Heart left ventricle (tissue), 16 donors: ENCODE results near the gene RUNX1. TPM values are rescaled to one million over a fixed set of nuclear protein-coding genes. Genes with fewer than 3 reads are reported as not detected.

Experiments used
- ATAC-seq, 4 donors: fragments of 200-7000 bp; cut with Tn5 transposase; one replicate each; pipeline ENCODE4 v1.9.1; 2020 to 2022; ENCODE audit warnings: moderate library complexity in 4 of 4, mild to moderate bottlenecking in 3 of 4, moderate number of reproducible peaks in 1 of 4
- DNase-seq, 5 donors: peaks; one replicate each; pipeline ENCODE4 v3.0.0-alpha.2; 2020
- H3K27ac ChIP-seq, 12 donors: fragments of 200-600 bp; sonication (generic) in 4 of 12; one replicate each; pipeline versions ENCODE4 v1.5.0 to v1.8.0; 2016 to 2022; ENCODE audit warnings: mild to moderate bottlenecking in 2 of 12
- H3K27me3 ChIP-seq, 9 donors: fragments of 200-600 bp; sonication (generic) in 2 of 9; one replicate each; pipeline versions ENCODE4 v1.5.1 to v1.8.0; 2016 to 2022; ENCODE audit warnings: mild to moderate bottlenecking in 3 of 9
- H3K36me3 ChIP-seq, 9 donors: fragments of 200-600 bp; sonication (generic) in 2 of 9; one replicate each; pipeline versions ENCODE4 v1.5.0 to v1.8.0; 2018 to 2022; ENCODE audit warnings: mild to moderate bottlenecking in 2 of 9
- H3K4me1 ChIP-seq, 12 donors: fragments of 200-600 bp; sonication (generic) in 4 of 12; one replicate each; pipeline versions ENCODE4 v1.5.0 to v1.8.0; 2016 to 2022; ENCODE audit warnings: mild to moderate bottlenecking in 3 of 12
- H3K4me3 ChIP-seq, 12 donors: fragments of 200-600 bp; sonication (generic) in 4 of 12; one replicate each; pipeline versions ENCODE4 v1.5.0 to v1.8.0; 2017 to 2022; ENCODE audit warnings: mild to moderate bottlenecking in 9 of 12, moderate library complexity in 4 of 12
- H3K9me3 ChIP-seq, 12 donors: fragments of 200-600 bp; sonication (generic) in 4 of 12; one replicate each; pipeline versions ENCODE4 v1.5.0 to v1.8.0; 2016 to 2022; ENCODE audit warnings: mild to moderate bottlenecking in 1 of 12
- CTCF ChIP-seq, 12 donors: fragments of 200-600 bp; sonication (generic) in 4 of 12; IDR thresholded peaks; one replicate each; pipeline versions ENCODE4 v1.5.0 to v1.8.0; 2018 to 2022; ENCODE audit warnings: antibody characterized with exemption in 12 of 12, mild to moderate bottlenecking in 5 of 12
- POLR2A ChIP-seq, 2 donors: fragments of 450-650 bp; IDR thresholded peaks; one replicate each; pipeline ENCODE4 v1.6.1; 2017; ENCODE audit warnings: antibody characterized with exemption in 2 of 2, mild to moderate bottlenecking in 2 of 2, moderate library complexity in 2 of 2
- WGBS, 4 donors: extraction: QIAGEN DNeasy Blood & Tissue Kit in 2 of 4; methylation state at CpG; one replicate each; pipeline versions ENCODE4 v1.1.5 to v1.1.7; 2013 to 2018; 5-methylcytosine and 5-hydroxymethylcytosine counted together
- intact Hi-C, 10 donors: fragments of 100-400 bp; cut with DNase I; formaldehyde crosslinking; loops; one replicate each; pipeline versions ENCODE4 v1.11.1 to v1.14.2; 2022
- polyA plus RNA-seq, 2 donors: library from polyadenylated mRNA; stranded (reverse); fragments of 200-250 nt; gene quantifications; one replicate each; pipeline ENCODE4 v1.2.3, GENCODE V29; 2013
- total RNA-seq, 9 donors: library from RNA; depleted of rRNA in 2 of 9; stranded (reverse); fragments of >200 nt in 2 of 9; fragmentation: NEBNext Ultra II Directional in 3 of 9; extraction: Animal tissue kit (Norgen Biotek cat#: 25700) in 3 of 9; gene quantifications; one replicate each; pipeline versions ENCODE4 v1.1.0 to v1.2.4, GENCODE V29; 2016 to 2023
- donor health status: ischemic (EF 13 %, LVEDD 7.1; RV severe dilation, severe dysfunction).
- donor health status: healthy with polysubstance abuse.
- donor health status: DM: no; HTN: yes; CAD: no.
- donor health status: DM: no; HTN: no; CAD: no.
- donor health status: ischemic (EF 25% LVEDD 6.9; RV normal size, moderate dysfunction).
- donor health status: ischemic (EF 25% LVEDD 5.7; RV mildly dilated, moderate dysfunction).
- donor health status: healthy.
- donor health status: DM: yes; HTN: yes; CAD: no.
- donor health status: ischemic (EF 35%, LVEDD 5.7; RV mildly dilated, moderate dysfunction).
- donor health status: nonischemic (EF 11% LVEDD 7.7; RV severe dilation, severe dysfunction).
- donor health status: DM: yes; HTN: yes; CAD: no.
- donor health status: PGD.
- donor health status: ischemic (EF 29% LVEDD 5.4; RV normal size, mild dysfunction).
- donor health status: nonischemic (EF 23%, LVEDD 6.1; RV moderate dilation, normal function).

RUNX1 gene
- total and polyA plus RNA-seq, 11 donors: 0.61 to 54.5 (median 4.1) TPM

- Histone ChIP-seq H3K27me3 (peaks cover 0 to 51% (median 8%) of the 10 kb centered on the region in 9 donors), H3K36me3 (no peaks in the 10 kb centered on the region), H3K27ac (no peak overlapping the region), H3K9me3 (no peaks in the 10 kb centered on the region), H3K4me3 (no peak overlapping the region), H3K4me1 (peaks cover 0 to 30% (median 0%) of the 10 kb centered on the region in 12 donors)
- intact Hi-C loops: no loop called here
- ATAC-seq (no peak), DNase-seq (no peak)
- TF ChIP-seq CTCF (IDR thresholded peaks at IDR 0.05): no peak
- TF ChIP-seq POLR2A (IDR thresholded peaks at IDR 0.05): no peak
- 66 to 73% (median 71%) methylated on average over 8 of the region's 8 CpGs for WGBS, 4 donors
Measured at GRCh38 chr21:34904526-34905217, 144.4 kb downstream of the RUNX1 start.

- no peak for ATAC-seq
- no peak overlapping the region for H3K4me3 ChIP-seq
- intact Hi-C loops: no loop called here
- no peak for DNase-seq
- H3K27me3 ChIP-seq: peaks cover 0 to 49% (median 4%) of the 10 kb centered on the region in 9 donors
- WGBS, 4 donors: 82 to 87% (median 84%) methylated on average over 2 of the region's 2 CpGs
- no peak overlapping the region for H3K27ac ChIP-seq
- no peaks in the 10 kb centered on the region for H3K36me3 ChIP-seq
- H3K4me1 ChIP-seq: no peaks in the 10 kb centered on the region
- no peak for TF ChIP-seq CTCF (IDR thresholded peaks at IDR 0.05)
- TF ChIP-seq POLR2A (IDR thresholded peaks at IDR 0.05): no peak
- peaks cover 0 to 21% (median 8%) of the 10 kb centered on the region in 12 donors for H3K9me3 ChIP-seq
Measured at GRCh38 chr21:34900376-34900775, 148.7 kb downstream of the RUNX1 start.

- DNase-seq (no peak), ATAC-seq (no peak)
- Histone ChIP-seq H3K4me1 (no peaks in the 10 kb centered on the region), H3K4me3 (no peak overlapping the region), H3K9me3 (peaks cover 0 to 21% (median 8%) of the 10 kb centered on the region in 12 donors), H3K27ac (no peak overlapping the region), H3K27me3 (peaks cover 0 to 48% (median 4%) of the 10 kb centered on the region in 9 donors), H3K36me3 (no peaks in the 10 kb centered on the region)
- TF ChIP-seq POLR2A (IDR thresholded peaks at IDR 0.05) (no peak), CTCF (IDR thresholded peaks at IDR 0.05) (no peak)
- 48 to 100% (median 85%) methylated on average over 1 of the region's 1 CpG for WGBS, 4 donors
- intact Hi-C loops: loop anchor here in 6 of 10 donors (10.0 kb wide), 8 partner anchors 145 to 935 kb away; partner anchors contain the start of gene RUNX1 (in 1 of the 6)
Measured at GRCh38 chr21:34899760-34900159, 149.3 kb downstream of the RUNX1 start.

- no peak overlapping the region for H3K27ac ChIP-seq
- no peaks in the 10 kb centered on the region for H3K4me1 ChIP-seq
- no peak for DNase-seq
- H3K36me3 ChIP-seq: no peaks in the 10 kb centered on the region
- WGBS, 4 donors: 63 to 85% (median 73%) methylated on average over 2 of the region's 2 CpGs
- intact Hi-C loops: loop anchor here in 6 of 10 donors (10.0 kb wide), 8 partner anchors 145 to 935 kb away; partner anchors contain the start of gene RUNX1 (in 1 of the 6)
- H3K27me3 ChIP-seq: peaks cover 0 to 47% (median 4%) of the 10 kb centered on the region in 9 donors
- H3K4me3 ChIP-seq: no peak overlapping the region
- no peak for TF ChIP-seq CTCF (IDR thresholded peaks at IDR 0.05)
- TF ChIP-seq POLR2A (IDR thresholded peaks at IDR 0.05): no peak
- no peak for ATAC-seq
- H3K9me3 ChIP-seq: peaks cover 0 to 21% (median 8%) of the 10 kb centered on the region in 12 donors
Measured at GRCh38 chr21:34899302-34899701, 149.8 kb downstream of the RUNX1 start.
